ENCODE results near the gene PRKCZ.

Gene PRKCZ

GRCh38 chr1:2232916-2233438, 182.8 kb downstream of the PRKCZ start:
- DNase-seq, result no peak

GRCh38 chr1:2233468-2233867, 183.3 kb downstream of the PRKCZ start:
- no peak for DNase-seq

- peak; percentile 53 for DNase-seq
Measured at GRCh38 chr1:2233997-2234761, 184.0 kb downstream of the PRKCZ start.

- DNase-seq, result no peak
Measured at GRCh38 chr1:2234762-2235113, 184.5 kb downstream of the PRKCZ start.
